Germinal center (tissue), 1 donor: Measurements from ENCODE around the gene WTIP.
A peak's percentile ranks its signal among the peaks of the same experiment; 100 is the strongest.
"Not testable (repeated sequence)": the region's sequence is repeated elsewhere in the genome, so short reads cannot be mapped to it uniquely, and the experiment has no call there.

Experiments used
- DNase-seq: peaks from one replicate; pipeline ENCODE4 v3.0.0; 2012; ENCODE audit warnings: mixed read lengths, low spot score

WTIP gene

GRCh38 chr19:34478496-34478895 lies 3.1 kb upstream of the WTIP start:
- DNase-seq = not testable (repeated sequence)

DNA sequence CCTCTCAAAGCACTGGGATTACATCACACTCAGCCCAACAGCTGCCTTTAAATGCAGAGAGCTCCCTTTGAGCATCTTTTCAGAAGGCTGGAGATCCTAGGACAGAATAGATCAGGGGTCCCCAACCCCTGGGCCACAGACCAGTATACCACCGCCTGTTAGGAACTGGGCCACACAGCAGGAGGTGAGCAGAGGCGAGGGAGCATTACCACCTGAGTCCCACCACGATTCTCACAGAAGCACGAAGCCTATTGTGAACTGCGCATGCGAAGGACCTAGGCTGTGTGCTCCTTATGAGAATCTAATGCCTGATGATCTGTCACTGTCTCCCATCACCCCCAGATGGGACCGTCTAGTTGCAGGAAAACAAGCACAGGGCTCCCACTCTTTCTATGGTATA lies 2.2 kb upstream of the WTIP start:
- no peak for DNase-seq

DNA sequence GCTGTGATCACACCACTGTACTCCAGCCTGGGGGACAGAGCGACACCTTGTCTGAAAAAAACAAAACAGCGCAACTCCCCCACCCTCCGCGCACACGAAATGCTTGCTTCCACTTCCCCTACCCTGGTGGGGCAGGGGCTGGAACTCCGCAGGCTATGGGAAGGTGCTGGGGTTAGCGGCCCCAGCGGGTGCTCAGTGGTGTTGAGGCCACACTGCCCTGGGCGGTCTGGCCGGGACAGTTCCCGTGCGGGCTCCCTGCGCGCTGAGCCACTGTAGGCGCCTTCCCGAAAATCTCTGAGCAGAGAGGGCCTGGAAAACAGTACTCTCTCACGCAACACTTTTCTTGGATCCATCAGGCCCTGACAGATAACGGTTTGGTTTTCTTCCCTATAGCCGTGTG lies 1.1 kb upstream of the WTIP start:
- DNase-seq = no peak

GRCh38 chr19:34481861-34482379 lies 362 bp downstream of the WTIP start:
- no peak for DNase-seq

GRCh38 chr19:34482380-34483250 lies 1.1 kb downstream of the WTIP start:
- DNase-seq = no peak

DNA sequence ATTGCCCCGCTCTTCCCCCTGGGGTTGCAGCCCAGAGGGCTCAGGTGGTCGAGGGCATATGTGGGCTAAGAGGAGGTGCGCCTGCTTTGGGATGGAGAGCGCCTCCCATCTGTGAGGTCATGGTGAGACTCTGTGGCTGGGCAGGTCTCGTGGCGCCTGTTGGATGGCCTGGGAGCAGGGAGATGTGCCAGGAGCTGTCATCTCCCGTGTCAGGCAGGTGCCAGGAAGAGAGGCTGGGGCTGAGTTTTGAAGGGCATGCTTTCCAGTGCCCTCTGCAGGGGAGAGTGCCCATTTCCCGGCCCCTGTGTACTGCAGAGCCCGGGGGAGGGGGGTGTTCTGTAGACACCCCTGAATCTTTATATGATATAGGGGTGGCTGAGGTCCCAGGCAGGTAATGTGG lies 2.8 kb downstream of the WTIP start:
- DNase-seq = no peak

GRCh38 chr19:34485831-34486230 lies 4.3 kb downstream of the WTIP start:
- no peak for DNase-seq

- DNase-seq = no peak
Measured at GRCh38 chr19:34487651-34488051, 6.1 kb downstream of the WTIP start.

DNA sequence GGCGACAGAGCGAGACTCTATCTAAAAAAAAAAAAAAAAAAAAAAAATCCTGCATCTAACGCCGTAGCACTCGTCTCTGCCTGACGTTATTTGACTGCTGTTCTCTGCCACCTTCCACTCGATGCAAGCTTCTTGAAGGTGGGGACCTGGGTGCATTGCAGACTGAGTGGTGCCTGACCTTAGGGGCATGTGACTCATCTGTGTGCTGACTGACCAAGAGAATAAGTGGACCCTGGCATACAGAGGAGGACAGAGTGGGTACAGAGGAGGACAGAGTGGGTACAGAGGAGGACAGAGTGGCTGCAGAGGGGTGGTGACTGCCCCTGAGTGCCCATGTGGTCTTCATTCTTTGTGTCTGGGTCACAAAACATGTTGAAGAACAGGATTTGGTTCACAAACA lies 7.6 kb downstream of the WTIP start:
- DNase-seq = no peak

GRCh38 chr19:34490141-34490766 lies 8.7 kb downstream of the WTIP start:
- no peak for DNase-seq

- DNase-seq = no peak
Measured at GRCh38 chr19:34493038-34493648, 11.6 kb downstream of the WTIP start.

DNA sequence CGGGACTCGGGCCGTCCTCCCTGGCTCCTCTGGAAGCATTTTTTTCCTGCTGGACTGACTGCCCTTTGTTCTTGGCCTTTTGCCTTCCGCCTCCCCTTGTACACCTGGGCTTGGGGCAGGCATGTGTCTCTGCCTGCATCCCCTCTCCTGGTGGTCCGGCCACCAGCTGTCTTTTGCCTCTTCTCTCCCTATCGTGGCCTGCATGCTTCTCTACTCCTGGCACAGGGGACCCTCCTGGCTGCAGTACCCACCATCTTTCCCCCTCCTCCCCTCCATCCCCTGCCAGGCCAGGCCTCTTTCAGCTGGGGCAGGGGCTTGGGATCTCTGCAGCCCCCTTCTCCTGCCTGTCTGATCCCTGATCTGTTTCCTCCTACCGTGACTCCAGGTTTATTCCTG lies 12.1 kb downstream of the WTIP start:
- no peak for DNase-seq

- no peak for DNase-seq
Measured at GRCh38 chr19:34494601-34495000, 13.0 kb downstream of the WTIP start.

DNA sequence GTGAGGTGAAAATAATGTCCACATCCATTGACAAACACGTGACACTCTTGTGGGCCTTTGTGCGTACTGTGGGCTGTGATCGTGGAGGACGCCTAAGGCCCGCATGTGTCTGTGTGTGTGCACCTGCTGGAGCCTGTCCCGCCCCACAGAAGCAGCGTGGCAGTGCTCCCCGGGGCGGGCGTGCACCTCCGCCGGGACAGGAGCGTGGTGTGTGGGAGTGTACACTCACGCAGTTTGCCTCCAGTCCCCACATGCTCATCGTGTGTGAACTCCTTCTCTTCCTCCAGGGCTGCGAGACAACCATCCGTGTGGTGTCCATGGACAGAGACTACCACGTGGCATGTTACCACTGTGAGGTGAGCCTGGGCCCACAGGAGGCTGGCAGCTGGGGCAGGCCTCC lies 13.9 kb downstream of the WTIP start:
- DNase-seq = no peak

DNA sequence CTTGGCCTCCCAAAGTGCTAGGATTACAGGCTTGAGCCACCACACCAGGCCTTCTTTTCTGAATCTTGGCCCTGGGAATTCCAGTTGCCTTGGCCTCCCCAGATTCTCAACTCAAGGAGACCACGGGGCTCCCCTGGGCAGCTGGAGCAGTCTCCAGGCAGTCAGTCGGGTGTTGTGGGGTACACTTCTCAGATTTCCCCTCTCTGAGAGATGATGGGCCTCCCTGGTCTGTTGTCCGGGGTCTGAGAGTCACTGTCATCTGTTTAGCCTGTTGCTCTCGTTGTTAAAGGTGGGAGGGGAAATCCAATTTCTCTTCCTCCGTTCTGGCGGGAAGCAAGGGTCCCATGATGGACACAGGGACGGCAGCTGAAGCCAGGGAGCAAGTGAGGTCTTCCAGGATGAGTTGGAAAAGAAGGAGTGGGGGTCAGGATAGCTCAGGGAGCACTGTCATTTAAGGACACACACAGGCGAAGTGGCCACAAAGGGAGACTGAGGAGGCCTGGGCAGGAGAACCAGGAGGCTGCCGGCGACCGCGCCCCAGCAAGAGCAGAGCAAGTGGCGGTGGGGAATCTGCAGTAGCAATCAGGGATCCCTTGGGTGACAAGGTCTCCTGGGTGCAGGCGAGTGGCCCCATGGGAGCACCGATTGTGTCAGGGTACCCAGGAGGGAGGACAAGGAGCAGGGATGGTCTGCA lies 15.7 kb downstream of the WTIP start:
- no peak for DNase-seq

GRCh38 chr19:34499155-34499834 lies 17.7 kb downstream of the WTIP start:
- no peak for DNase-seq

DNA sequence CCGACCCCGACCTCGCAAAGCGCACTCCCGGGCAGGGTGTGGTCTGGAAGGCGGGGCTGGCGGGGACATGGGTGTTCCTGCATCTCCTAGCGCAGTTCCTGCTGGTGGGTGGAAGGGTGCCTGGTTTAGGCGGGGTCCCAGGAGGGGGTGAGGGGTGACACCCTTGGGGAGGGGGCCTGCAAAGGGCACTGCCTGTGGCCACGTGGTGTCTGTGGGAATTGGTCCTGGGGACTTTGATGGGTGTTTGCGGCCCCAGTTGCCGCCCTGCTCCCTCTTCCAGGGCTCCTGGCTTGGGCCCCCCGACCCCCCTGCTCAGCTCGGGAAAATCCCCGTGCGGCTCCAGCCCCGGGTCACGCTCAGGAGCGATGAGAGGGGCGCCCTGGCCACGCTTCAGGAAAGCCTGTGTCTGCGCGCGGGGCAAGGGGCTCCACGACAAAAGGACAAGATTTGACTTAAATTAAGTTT lies 19.1 kb downstream of the WTIP start:
- no peak for DNase-seq

DNA sequence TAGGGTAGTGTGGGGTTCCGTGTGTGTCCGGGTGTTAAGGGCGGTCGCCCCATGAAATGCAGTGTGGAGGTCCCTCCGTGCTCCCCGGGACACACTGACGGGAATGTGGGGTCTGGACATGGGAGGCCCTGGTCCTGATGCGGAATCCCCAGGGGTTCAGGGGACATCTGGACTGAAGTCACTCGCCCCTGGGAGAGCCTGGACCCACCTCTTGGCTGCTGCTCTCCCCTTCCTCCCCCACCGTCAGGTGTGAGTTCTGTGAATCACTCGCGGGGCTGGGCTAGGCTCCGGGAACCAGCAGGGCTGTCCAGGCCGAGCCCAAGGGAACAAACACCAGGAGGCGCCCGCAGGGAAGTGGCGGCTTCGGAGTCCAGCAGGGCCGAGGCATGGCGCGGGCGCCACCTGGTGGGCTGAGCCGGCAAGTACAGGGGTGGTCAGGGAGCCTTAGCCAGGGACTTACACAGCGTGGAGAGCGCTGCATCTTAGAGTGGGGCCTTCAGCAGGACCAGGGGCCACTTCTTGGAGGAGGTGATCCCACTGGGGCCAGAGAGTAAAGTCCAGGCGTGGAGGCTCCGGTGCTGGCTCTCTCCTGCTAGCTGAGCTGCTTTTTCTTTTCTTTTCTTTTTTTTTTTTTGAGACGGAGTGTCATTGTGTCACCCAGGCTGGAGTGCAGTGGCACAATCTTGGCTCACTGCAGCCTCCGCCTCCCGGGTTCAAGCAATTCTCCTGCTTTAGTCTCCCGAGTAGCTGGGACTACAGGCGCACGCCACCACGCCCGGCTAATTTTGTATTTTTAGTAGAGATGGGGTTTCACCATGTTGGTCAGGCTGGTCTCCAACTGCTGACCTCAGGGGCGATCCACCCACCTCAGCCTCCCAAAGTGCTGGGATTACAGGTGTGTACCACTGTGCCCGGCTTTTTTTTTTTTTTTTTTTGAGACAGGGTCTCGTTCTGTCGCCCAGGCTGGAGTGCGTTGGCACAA lies 20.1 kb downstream of the WTIP start:
- peak; percentile 90 for DNase-seq

DNA sequence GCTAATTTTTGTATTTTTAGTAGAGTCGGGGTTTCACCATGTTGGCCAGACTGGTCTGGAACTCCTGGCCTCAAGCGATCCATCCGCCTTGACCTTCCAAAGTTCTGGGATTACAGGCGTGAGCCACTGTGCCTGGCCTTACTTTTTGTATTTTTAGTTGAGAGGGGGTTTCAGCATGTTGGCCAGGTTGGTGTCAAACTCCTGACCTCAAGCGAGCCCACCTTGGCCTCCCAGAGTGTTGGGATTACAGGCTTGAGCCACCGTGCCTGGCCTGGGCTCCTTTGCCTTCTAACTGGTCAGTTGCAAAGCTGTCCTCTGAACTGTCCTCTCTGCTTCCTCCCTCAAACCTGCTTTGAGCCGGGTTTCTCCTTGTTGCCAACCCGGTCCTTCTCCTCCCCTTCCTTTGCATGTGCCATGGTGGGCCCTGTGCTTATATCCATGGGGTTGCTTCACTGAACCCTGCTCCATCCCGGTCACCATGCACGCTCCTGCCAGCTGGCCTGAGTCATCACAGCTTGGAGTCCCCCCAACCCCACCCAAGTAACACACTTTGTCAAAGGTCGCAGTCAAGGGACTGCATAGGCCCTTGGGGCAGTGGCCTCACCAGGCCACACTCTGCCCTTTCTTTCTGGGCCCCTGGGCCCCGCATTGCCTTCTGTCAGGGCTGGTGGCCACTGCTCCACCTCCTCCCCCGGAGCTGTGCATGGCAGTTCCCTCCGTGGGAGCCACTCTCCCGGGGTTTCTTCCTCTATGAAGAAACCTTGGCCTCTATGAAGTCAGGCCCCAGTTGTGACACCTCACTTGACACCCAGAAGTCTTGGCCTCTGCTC lies 21.2 kb downstream of the WTIP start:
- DNase-seq = no peak
